GM10248 (cell line): ENCODE measurements around the gene MRPL37.

Experiments
- CTCF ChIA-PET: fragments of 300-600 bp; sonication (Branson Sonifier 250); formaldehyde crosslinking; extraction: SDS; loops from one replicate; lab custom pipeline; 2021; ENCODE audit warnings: antibody characterized with exemption; lab: Yijun Ruan, JAX
- POLR2A ChIA-PET: fragments of 350-650 bp; sonication (Branson Sonifier 250); formaldehyde crosslinking; extraction: SDS; loops from one replicate; lab custom pipeline; 2020; ENCODE audit warnings: antibody characterized with exemption; lab: Yijun Ruan, JAX
- DNase-seq: peaks from one replicate; pipeline ENCODE4 v3.0.0; 2012; ENCODE audit errors: extremely low spot score
- CTCF ChIP-seq: IDR thresholded peaks from 2 replicates; pipeline ENCODE4 v1.5.1; 2012; ENCODE audit warnings: mild to moderate bottlenecking, low read depth; ENCODE audit errors: extremely low read depth, missing control alignments, control extremely low read depth

The MRPL37 gene

GRCh38 chr1:54178296-54179070 lies 21.5 kb upstream of the MRPL37 start:
- no peak for TF ChIP-seq CTCF
- CTCF ChIA-PET, result no interaction called here
- DNase-seq, result no peak
- POLR2A ChIA-PET, result no interaction called here

- ChIA-PET CTCF (interaction anchor here (0.9 to 3.6 kb wide), 8 partner anchors 7 to 309 kb away, joined by 3 to 24 read pairs (median 3); partner anchors contain the start of genes CYB5RL and MRPL37), POLR2A (interaction anchor here (0.6 kb wide), 1 partner anchor 72 kb away, joined by 5 read pairs; no protein-coding TSS in a partner anchor)
- DNase-seq, result no peak
- no peak for TF ChIP-seq CTCF
Observed at GRCh38 chr1:54180701-54181360, 19.1 kb upstream of the MRPL37 start.

- ChIA-PET POLR2A (no interaction called here), CTCF (interaction anchor here (1.0 to 2.3 kb wide), 2 partner anchors 10 to 14 kb away, joined by 3 to 5 read pairs; no protein-coding TSS in a partner anchor)
- TF ChIP-seq CTCF, result no peak
Observed at GRCh38 chr1:54186056-54186455, 13.9 kb upstream of the MRPL37 start.

GRCh38 chr1:54188291-54188690 lies 11.7 kb upstream of the MRPL37 start:
- POLR2A ChIA-PET, result no interaction called here
- TF ChIP-seq CTCF, result no peak
- no peak for DNase-seq
- CTCF ChIA-PET, result interaction anchor here (1.0 to 5.2 kb wide), 3 partner anchors 8 to 44 kb away, joined by 3 to 24 read pairs (median 5); no protein-coding TSS in a partner anchor

More at GRCh38 chr1:54186056-54186455, 13.9 kb upstream of the MRPL37 start:
- DNase-seq, result no peak

- ChIA-PET CTCF (interaction anchor here (1.0 to 5.2 kb wide), 3 partner anchors 9 to 24 kb away, joined by 3 to 24 read pairs (median 9); partner anchors contain the start of genes CYB5RL and MRPL37), POLR2A (no interaction called here)
- no peak for DNase-seq
- no peak for TF ChIP-seq CTCF
Observed at GRCh38 chr1:54190526-54190925, 9.4 kb upstream of the MRPL37 start.

- no peak for TF ChIP-seq CTCF
- CTCF ChIA-PET, result interaction anchor here (5.2 kb wide), 1 partner anchor 11 kb away, joined by 24 read pairs; no protein-coding TSS in a partner anchor
- DNase-seq, result no peak
- POLR2A ChIA-PET, result no interaction called here
Observed at GRCh38 chr1:54191525-54191924, 8.4 kb upstream of the MRPL37 start.
